Measurements from ENCODE around the gene PES1.
"Not testable (repeated sequence)": the region's sequence is repeated elsewhere in the genome, so short reads cannot be mapped to it uniquely, and the experiment has no call there.

PES1 gene

GRCh38 chr22:30575859-30576258 lies 15.9 kb downstream of the PES1 start:
- no peak for DNase-seq (ENCODE audit: low read depth in 2 of 2)

- no peak for DNase-seq (ENCODE audit: low read depth in 2 of 2)
These were observed 16.6 kb downstream of the PES1 start for GRCh38 chr22:30574997-30575671.

- no peak for DNase-seq (ENCODE audit: low read depth in 2 of 2)
These were observed 17.4 kb downstream of the PES1 start, which contains the start of gene GAL3ST1 for GRCh38 chr22:30574095-30574981. TSS of gene GAL3ST1 (minus strand) at chr22:30574665. CDS start at chr22:30557392, 17,273 bp downstream.

- no peak for DNase-seq (ENCODE audit: low read depth in 2 of 2)
These were observed 18.1 kb downstream of the PES1 start for GRCh38 chr22:30573594-30574094.

GRCh38 chr22:30572840-30573593 lies 18.7 kb downstream of the PES1 start:
- DNase-seq (ENCODE audit: low read depth in 2 of 2) = no peak

GRCh38 chr22:30572210-30572609 lies 19.5 kb downstream of the PES1 start:
- DNase-seq (ENCODE audit: low read depth in 2 of 2) = no peak

GRCh38 chr22:30569674-30570202 lies 22.0 kb downstream of the PES1 start:
- DNase-seq (ENCODE audit: low read depth in 2 of 2) = no peak

- DNase-seq (ENCODE audit: low read depth in 2 of 2) = no peak
These were observed 23.4 kb downstream of the PES1 start for GRCh38 chr22:30568137-30568805.

GRCh38 chr22:30567277-30567676 lies 24.4 kb downstream of the PES1 start:
- not testable (repeated sequence) for DNase-seq (ENCODE audit: low read depth in 2 of 2)

GRCh38 chr22:30566125-30566524 lies 25.6 kb downstream of the PES1 start:
- DNase-seq (ENCODE audit: low read depth in 2 of 2) = no peak

GRCh38 chr22:30565341-30565740 lies 26.4 kb downstream of the PES1 start:
- no peak for DNase-seq (ENCODE audit: low read depth in 2 of 2)

GRCh38 chr22:30564761-30565119 lies 27.0 kb downstream of the PES1 start:
- DNase-seq (ENCODE audit: low read depth in 2 of 2) = no peak

- no peak for DNase-seq (ENCODE audit: low read depth in 2 of 2)
These were observed 27.5 kb downstream of the PES1 start for GRCh38 chr22:30564045-30564760.

GRCh38 chr22:30562366-30562765 lies 29.3 kb downstream of the PES1 start:
- no peak for DNase-seq (ENCODE audit: low read depth in 2 of 2)

- DNase-seq (ENCODE audit: low read depth in 2 of 2) = no peak
These were observed 30.1 kb downstream of the PES1 start for GRCh38 chr22:30561402-30562189.

GRCh38 chr22:30560643-30561202 lies 31.0 kb downstream of the PES1 start:
- DNase-seq (ENCODE audit: low read depth in 2 of 2) = not testable (repeated sequence)

GRCh38 chr22:30559889-30560288 lies 31.8 kb downstream of the PES1 start:
- DNase-seq (ENCODE audit: low read depth in 2 of 2) = no peak

GRCh38 chr22:30557243-30557642 lies 34.5 kb downstream of the PES1 start:
- DNase-seq (ENCODE audit: low read depth in 2 of 2) = no peak

GRCh38 chr22:30556388-30556787 lies 35.3 kb downstream of the PES1 start:
- DNase-seq (ENCODE audit: low read depth in 2 of 2) = no peak

Measured in fibroblast of skin of left biceps (primary cell).